ENCODE data around the gene ZDHHC11B.
"Not testable (repeated sequence)": the region's sequence is repeated elsewhere in the genome, so short reads cannot be mapped to it uniquely, and the experiment has no call there.

ZDHHC11B gene

GRCh38 chr5:714215-715118 is 70.1 kb downstream of the ZDHHC11B start:
- DNase-seq = not testable (repeated sequence)

GRCh38 chr5:713686-714085 is 70.8 kb downstream of the ZDHHC11B start:
- DNase-seq = not testable (repeated sequence)

- not testable (repeated sequence) for DNase-seq
Measured at GRCh38 chr5:708848-709517, 75.5 kb downstream of the ZDHHC11B start.

GRCh38 chr5:708374-708773 is 76.2 kb downstream of the ZDHHC11B start:
- DNase-seq = not testable (repeated sequence)

GRCh38 chr5:706127-706526 is 78.4 kb downstream of the ZDHHC11B start:
- DNase-seq = not testable (repeated sequence)

GRCh38 chr5:696753-697702 is 87.5 kb downstream of the ZDHHC11B start:
- DNase-seq = not testable (repeated sequence)

- not testable (repeated sequence) for DNase-seq
Measured at GRCh38 chr5:696191-696590, 88.3 kb downstream of the ZDHHC11B start.

- DNase-seq = not testable (repeated sequence)
Measured at GRCh38 chr5:695475-695874, 89.1 kb downstream of the ZDHHC11B start.

GRCh38 chr5:694042-694431 is 90.5 kb downstream of the ZDHHC11B start:
- not testable (repeated sequence) for DNase-seq

GRCh38 chr5:693271-694041 is 91.1 kb downstream of the ZDHHC11B start, which contains the start of gene TPPP:
TSS of gene TPPP (minus strand) at chr5:693352. CDS start at chr5:678060, 15,292 bp downstream.
- DNase-seq = peak; percentile 85

- not testable (repeated sequence) for DNase-seq
Measured at GRCh38 chr5:692529-693041, 91.9 kb downstream of the ZDHHC11B start.

GRCh38 chr5:691817-692528 is 92.6 kb downstream of the ZDHHC11B start:
- DNase-seq = no peak

GRCh38 chr5:691049-691448 is 93.5 kb downstream of the ZDHHC11B start:
- not testable (repeated sequence) for DNase-seq

- DNase-seq = not testable (repeated sequence)
Measured at GRCh38 chr5:690293-690692, 94.2 kb downstream of the ZDHHC11B start.

- not testable (repeated sequence) for DNase-seq
Measured at GRCh38 chr5:688348-689010, 96.0 kb downstream of the ZDHHC11B start.

GRCh38 chr5:686936-687335 is 97.6 kb downstream of the ZDHHC11B start:
- not testable (repeated sequence) for DNase-seq

- not testable (repeated sequence) for DNase-seq
Measured at GRCh38 chr5:686172-686523, 98.4 kb downstream of the ZDHHC11B start.

GRCh38 chr5:685262-686171 is 99.0 kb downstream of the ZDHHC11B start:
- DNase-seq = no peak

- no peak for DNase-seq
Measured at GRCh38 chr5:684751-685216, 99.7 kb downstream of the ZDHHC11B start.

Measured in stimulated activated CD4-positive, alpha-beta T cell treated with anti-CD3 and anti-CD28 coated beads, Interleukin-4, amount 100 ng/mL, for 24 hours (primary cell).